ENCODE measurements around the gene ADAP1.
"Not testable (repeated sequence)": the region's sequence is repeated elsewhere in the genome, so short reads cannot be mapped to it uniquely, and the experiment has no call there.

Gene ADAP1, protein sequence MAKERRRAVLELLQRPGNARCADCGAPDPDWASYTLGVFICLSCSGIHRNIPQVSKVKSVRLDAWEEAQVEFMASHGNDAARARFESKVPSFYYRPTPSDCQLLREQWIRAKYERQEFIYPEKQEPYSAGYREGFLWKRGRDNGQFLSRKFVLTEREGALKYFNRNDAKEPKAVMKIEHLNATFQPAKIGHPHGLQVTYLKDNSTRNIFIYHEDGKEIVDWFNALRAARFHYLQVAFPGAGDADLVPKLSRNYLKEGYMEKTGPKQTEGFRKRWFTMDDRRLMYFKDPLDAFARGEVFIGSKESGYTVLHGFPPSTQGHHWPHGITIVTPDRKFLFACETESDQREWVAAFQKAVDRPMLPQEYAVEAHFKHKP

DNA sequence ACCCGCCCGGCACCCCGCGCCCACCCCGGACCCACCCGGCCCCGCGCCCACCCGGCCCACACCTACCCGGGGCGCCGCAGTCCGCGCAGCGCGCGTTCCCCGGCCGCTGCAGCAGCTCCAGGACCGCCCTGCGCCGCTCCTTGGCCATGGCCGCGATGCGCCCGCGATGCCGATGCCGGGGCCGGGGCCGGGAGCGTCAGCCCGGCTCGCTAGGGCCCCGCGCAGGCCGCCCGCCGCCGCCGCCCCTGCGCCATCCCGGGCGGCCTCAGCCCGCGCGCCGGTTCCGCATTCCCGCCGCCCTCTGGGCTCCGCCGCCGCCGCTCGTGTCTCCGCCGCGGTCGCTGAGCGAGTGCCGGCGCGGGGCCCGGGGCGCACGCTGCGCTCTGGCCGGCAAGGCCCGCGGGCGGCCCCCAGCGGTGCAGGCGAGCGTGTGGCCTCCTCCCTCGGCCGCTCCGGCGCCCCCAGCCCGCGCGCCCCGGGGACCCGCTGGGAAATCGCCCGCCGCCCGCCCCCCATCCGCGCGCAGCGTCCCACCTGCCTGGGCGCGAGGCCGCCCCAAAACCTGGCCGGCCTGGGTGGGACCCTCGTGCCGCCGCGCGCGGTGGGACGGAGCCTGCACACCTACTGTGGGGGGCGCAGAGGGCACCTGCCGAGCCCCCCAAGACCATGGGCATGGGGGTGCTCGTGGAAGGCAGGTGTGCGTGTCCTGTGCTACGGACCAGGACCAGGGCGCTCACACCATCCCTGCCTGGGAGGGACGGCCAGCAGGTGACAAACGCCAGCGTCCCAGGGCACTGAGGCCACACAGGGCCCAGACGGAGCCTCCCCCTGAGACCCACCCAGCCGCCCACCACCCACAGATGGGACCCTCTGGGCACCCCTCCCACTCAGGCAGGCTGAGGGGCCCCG, at the start of gene ADAP1:
TSS of gene ADAP1 (minus strand) at position 351 of the 909 bp plus-strand sequence. CDS start at position 148, 203 bp downstream.
- DNase-seq: peak; percentile 86

DNA sequence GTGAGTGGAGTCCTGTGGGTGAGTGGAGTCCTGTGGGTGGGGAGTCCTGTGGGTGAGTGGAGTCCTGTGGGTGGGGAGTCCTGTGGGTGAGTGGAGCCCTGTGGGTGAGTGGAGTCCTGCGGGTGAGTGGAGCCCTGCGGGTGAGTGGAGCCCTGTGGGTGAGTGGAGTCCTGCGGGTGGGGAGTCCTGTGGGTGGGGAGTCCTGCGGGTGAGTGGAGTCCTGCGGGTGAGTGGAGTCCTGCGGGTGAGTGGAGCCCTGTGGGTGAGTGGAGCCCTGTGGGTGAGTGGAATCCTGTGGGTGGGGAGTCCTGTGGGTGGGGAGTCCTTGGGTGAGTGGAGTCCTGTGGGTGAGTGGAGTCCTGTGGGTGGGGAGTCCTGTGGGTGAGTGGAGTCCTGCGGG, 48.0 kb upstream of the ADAP1 start:
- DNase-seq: not testable (repeated sequence)

DNA sequence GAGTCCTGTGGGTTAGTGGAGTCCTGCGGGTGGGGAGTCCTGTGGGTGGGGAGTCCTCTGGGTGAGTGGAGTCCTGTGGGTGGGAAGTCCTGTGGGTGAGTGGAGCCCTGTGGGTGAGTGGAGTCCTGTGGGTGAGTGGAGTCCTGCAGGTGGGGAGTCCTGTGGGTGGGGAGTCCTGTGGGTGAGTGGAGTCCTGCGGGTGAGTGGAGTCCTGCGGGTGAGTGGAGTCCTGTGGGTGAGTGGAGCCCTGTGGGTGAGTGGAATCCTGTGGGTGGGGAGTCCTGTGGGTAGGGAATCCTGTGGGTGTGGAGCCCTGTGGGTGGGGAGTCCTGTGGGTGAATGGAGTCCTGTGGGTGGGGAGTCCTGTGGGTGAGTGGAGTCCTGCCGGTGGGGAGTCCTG, 47.5 kb upstream of the ADAP1 start:
- not testable (repeated sequence) for DNase-seq

DNA sequence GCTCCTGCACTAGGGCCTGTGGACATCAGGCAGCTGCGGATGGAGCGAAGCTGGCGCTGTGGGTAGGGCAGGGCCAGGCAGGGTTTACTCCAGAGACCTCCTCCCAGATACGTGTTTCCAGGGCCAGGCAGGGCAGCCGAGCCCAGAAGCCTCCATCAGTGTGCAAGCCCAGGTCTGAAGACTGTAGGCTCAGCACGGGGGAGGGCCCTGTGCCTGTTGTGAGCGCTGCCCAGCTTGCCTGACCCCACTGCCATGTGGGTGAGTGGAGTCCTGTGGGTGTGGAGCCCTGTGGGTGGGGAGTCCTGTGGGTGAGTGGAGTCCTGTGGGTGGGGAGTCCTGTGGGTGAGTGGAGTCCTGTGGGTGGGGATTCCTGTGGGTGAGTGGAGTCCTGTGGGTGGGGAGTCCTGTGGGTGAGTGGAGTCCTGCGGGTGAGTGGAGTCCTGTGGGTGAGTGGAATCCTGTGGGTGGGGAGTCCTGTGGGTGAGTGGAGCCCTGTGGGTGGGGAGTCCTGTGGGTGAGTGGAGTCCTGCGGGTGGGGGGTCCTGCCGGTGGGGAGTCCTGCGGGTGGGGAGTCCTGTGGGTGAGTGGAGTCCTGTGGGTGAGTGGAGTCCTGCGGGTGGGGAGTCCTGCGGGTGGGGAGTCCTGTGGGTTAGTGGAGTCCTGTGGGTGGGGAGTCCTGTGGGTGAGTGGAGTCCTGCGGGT, 46.7 kb upstream of the ADAP1 start:
- not testable (repeated sequence) for DNase-seq

DNA sequence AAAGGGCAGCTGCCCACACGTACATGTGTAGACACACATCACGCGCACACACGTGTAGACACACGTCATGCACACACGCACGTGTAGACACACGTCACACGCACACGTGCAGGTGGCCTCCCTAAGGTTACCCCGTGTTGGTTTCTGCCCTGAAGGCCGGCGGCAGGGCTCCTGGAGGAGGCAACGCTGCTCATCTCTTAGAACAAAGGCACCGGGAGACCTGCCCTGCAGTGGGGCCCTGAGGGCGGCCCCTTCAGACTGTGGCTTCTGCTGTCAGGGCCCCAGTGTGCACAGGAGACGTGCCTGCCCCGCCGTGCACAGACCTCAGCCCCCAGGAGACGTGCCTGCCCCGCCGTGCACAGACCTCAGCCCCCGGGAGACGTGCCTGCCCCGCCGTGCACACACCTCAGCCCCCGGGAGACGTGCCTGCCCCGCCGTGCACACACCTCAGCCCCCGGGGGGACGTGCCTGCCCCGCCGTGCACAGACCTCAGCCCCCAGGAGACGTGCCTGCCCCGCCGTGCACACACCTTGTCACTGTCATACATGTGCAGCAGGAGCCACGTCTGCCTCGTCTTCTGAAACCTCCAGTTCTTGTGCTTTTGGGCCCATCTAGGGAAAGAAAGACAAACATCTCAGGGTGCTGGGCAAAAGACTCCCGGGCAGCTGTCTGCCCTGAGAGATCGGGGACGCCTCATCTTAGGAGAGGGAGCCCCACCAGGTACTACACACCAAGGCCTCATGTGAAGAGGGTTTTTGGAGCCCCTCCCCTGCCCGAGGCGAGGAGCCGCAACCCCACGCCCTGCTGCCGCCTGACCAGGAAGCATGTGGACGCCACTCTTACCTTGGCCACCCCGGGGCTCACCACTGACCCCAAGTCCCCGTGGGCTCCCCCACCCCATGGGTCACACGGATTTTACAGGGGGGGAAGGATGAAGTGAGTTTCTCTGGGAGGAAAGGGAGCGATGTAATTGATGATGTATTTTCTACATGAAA, 45.8 kb upstream of the ADAP1 start:
- no peak for DNase-seq

DNA sequence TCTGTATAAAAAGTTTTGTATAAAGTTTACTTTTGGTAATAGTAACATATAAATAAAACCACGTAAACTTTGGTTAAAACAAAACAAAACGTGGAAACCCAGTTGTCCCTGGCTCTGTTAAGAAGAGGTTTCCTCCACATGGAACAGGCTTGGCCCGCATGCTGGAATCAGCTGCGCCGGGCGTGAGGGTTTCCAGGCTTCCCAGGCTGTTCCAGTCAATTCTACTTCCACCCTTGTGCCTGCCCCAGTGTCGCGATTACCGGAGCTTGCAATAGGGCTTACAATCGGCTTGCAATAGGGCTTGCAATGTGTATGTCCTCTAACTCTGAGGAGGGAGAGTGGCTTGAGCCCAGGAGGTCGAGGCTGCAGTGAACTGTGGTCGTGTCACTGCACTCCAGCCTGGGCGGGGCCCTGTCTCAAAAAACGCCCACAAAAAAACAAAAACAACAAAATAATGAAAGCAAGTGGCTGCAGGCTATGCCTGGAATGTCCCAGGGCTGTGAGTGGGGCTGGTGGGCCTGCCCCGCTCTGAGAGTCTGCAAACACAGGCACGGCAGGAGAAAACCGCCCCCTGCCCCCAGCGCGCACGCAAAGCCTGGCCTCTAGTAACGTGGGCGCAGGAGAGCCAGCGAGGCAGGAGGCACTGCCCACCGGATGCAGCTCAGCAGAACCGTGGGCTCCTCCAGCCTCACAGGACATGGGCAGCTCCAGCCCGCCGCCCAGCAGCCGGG, 44.8 kb upstream of the ADAP1 start:
- DNase-seq: no peak

DNA sequence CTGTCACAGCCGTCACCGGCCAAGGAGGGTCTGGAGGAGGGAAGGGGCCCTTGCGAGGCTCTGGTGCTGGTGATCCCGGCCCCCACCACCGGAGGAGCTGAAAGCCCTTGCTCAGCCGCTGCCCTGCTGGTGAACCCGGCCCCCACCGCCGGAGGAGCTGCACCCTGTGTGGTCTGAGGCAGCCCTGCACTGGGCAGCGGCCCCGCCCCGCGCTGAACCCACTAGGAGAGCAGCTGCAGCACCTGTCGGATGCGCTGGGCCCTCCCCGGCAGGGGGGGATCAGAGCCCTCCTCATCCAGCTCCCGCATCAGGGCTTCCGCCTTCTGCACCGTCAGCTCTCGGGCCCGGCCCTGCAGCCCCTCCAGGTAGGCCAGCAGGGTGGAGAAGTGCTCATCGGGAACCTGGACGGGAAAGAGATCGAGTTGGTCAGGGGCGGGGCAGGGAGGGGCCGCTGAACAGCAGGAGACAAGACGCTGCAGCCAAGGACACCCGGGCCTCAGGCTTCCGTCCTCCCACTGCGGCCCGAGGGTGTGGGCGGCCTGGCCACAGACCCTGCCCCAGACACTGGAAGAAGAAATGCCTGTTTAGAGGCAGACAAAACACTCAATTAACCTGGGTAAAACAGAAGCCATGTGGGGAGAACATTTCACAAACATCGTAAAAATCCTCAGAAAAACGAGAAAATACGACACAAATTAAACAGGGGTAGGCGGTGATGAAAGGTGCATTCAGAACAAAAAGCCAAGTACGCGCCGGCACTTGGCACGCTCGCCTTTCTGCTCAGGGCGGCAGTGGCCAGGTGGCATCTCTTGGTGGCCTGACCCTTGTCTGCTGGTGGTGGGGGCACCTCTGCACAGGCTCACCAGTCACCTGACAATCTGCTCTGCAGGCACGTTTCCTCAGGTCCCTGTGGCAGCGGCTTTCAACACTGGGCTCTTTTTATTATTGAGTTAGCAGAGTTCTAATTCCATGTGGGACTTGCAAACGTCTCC, 43.2 kb upstream of the ADAP1 start:
- DNase-seq: no peak

DNA sequence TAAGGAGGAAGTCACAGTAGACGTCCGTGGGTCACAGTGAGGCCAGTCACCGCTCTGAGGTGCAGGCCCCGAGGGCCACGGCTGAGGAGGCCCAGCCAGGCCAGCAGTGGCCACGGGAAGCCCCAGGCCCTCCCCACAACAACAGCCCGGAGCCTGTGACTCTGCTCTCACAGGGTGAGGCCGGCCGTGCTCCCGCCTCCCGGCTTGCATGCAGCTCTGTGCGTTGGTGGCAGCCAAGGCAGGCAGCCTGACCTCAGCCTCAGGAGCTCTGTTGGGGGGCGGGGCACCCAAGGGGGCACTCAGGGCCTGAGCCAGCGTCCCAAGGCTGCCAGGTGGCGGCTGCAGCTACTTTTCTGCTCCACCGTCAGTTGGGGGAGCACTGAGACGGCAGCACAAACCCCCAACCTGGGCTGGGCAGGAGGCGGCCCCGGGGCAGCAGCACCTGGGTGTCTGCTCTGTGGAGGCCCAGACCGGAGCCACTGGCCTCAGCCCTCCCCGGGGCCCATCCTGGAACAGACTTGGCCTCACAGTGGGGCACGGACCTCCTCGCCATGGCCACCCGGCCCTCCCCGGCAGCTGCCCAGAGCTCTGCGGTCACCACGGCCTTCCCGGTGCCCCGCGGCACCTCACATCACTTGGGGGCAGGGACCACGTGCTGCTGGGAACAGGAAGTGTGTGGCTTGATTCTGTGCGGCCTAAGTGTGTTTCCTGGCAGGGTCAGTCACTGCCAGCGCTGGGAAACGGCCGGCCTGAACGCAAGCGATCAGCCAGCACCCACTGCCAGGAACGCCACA, 41.8 kb upstream of the ADAP1 start:
- peak; percentile 35 for DNase-seq

DNA sequence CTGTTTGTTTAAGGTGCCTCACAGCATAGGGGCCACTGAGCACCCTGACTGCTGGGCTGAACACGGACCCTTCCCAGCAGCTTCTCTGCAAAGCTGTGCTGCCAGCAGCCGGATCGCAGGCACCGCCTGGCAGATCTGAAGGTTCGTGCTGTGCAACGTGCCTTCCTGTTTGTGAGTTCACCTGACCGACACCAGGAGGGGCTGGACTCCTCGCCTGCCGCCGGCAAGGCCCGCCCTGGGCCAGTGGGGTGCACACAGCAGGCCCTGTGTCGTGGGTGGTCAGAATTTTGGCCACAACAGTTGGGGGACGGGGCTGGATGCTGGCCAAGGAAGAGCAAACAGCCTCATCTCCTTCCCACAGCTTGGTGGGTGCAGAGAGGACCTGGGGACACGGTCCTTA, 41.1 kb upstream of the ADAP1 start:
- no peak for DNase-seq

DNA sequence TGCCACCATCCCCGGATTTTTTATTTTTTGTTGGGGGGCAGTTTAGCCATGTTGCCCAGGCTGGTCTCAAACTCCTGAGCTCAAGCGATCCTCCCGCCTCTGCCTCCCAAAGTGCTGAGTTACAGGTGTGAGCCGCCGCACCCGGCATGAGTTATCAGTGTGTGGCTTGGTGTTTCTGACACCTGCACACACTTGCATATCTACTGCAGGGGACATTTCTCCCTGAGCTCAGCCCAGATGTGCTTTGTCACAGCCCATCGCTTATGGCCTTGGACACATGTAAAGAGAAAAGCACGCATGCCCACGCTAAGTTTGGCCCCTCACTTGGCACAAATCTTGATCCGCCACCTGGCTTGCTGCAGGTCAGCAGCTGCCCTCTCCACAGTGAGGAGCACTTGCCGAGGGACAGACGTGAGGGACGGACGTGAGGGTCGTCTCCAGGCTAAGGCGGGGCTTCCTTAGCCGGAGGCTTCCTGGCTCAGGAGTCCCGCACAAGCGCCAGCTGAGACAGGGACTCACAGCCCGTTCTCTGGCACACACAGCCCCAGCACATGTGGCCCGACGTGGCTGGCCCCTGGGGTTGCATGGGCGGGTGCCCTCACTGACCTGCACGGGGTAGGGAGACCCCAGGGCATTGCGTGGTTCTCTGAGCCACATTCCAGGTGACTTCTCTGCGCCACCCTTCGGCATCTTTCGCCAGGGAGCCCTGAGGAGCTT, 40.3 kb upstream of the ADAP1 start:
- DNase-seq: no peak

DNA sequence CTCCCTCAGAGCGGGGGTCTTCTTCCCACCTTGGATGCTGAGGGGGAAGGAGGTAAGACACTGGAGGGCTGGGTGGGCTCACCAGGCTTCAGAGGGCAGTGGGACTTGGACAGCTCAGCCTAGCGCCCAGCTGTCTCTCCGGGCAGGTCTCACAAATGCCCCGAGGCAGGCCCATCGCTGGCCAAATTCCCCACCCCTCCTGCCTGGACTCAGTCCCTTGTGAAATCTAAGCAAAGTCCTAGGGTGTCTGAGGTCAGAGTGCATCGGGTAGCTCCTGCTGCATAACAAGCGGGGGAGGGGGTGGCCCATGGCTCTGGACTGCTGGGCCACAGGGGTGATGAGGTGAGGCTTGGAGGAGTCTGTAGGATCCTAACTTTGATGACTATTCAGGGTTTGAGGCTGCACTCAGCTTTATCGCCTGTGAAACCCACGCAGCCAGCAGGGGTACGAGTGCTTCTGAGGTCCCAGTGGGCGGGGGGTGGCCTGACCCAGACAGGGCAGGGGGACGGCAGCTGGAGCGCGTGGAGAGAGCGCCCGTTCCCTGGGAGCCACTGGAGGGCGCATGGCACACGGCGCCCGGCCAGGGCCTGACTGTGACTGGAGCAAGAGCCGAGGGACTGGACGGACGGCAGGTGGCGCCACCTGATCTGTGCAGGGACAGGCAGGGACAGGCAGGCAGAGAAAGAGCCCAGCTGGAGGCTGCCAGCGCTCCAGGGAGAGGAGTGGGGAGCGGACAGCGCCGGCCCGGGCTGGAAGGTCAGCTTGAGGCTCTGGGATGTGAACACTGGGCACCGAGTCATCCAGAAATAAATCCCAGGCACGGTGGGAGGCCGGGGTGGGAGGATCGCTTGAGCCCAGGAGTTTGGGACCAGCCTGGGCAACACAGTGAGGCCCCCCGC, 38.5 kb upstream of the ADAP1 start:
- peak; percentile 97 for DNase-seq

DNA sequence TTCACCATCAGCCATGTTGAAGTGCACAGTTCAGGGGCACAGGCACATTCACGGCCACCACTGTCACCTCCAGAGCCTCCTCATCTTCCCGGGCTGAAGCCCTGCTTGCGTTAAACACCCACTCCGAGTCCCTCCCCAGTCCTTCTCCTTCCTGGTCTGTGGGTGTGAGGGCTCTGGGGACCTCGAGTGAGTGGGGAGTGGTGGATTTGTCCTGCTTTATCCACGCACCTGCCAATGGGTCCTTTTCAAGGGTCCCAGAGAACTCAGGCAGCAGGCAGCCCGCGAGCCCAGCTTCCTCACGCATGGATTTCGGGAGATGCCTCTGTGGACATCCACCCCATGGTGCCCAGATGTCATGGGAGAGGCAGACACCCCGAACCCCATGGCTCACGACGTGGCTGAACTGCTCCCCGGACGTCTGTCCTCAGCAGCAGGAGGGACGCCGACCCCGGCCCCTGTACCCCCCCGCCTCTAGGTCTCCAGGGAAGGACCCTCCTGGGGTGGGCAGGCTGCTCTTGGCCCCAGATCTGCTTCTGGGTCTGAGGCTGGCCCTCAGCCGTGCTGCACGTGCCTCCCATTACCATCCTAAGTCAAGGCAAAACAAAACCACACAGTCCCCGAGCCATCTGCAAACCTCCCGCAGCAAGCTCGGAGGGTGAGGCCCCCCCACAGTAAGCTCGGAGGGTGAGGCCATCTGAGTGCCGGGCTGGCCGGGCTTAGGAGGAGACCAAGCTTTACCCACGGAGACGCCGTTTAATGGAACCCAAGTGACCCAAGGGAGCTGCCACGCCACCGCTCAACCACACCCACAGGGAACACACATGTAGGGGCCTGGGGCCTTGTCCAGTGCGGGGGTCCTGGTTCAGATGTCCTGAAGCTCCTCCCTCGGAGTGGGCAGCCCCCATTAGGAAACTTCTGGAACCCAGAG, 37.5 kb upstream of the ADAP1 start:
- no peak for DNase-seq

DNA sequence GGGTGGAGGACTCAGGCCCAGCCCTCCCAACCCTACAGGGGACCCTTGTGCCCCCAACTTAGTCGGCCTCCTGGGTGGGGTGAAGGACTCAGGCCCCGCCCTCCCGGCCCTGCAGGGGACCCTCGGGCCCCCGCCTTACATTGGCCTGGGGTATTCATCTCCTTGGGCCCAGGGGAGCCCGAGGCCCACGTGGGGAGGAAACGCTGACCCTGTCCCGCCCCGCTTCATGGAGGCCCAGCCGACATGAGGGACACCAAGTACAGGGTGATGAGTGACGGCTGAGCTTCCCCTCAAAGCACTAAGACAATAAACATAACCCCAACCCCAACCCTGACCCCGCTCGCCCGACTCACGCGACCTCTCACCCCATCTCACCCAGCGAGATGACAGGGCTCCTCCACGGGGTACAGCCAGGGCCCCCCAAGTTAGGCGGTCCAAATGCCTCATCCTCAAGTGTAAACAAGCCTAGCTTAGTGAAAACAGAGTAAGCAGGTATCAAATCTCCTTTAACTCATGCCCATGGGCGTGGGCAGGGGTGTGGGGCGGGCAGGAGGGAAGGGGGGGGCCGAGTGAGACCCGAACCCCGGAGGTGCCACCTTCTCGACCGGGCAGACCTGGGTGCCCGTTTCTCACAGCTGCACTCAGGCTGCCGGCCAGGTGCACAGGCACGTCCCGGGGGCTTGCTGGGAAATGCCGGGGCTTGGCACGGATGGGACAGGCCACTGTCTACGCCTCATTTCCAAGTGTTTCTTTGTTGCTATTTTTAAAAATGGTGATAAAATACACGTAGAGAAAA, 36.7 kb upstream of the ADAP1 start:
- DNase-seq: no peak

DNA sequence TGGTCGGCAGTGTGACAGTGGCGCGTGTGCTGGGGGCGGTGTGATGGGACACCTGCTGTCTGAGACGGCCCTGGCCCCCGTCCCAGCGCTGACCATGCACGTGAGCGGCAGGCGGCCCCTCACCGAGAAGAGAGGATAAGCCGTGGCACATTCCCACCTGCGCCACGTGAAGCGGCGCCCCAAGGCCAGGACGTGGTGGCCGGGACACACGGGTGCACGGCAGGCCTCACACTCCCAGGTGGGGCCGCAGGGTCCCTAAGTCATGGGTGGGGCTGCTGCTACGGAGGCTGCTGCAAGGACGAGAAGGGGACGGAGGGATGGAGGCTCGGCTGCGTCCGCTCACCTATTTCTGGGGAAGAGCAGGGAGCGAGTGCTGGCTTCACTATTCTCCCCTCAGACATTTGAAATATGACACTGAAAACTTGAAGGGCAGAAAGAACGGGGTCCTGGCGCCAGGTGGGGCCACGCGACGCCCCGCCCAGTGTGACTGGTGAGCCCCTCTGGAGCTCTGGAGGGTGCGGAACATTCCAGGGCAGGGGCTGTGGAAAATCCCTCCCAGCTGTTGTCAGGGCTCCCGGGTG, 36.0 kb upstream of the ADAP1 start:
- no peak for DNase-seq

DNA sequence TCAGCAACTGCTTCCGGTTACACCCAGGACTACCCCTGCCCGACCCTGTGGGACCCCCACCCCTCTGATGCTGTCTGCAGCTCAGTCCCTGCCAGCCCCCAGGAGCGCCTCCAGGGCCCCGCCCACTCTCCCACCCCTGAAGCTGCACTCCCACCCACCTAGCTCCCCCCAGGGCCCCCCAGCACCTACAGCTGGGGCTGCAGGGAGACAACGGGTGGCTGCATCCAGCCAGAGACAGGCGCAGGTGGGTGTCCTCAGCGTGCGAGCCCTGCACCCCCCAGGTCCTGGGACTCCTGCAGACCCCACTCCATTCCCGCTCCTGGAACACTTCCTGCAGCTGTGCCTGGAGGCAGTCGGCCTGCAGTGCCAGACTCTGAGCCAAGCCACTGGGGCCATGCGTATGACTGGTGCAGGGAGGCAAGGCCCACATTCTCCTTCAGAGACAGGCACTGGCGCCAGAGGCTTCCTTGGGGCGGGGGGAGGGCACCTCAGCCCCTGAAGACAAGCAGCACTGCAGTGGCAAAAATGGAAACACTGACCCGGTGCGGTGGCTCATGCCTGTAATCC, 34.6 kb upstream of the ADAP1 start:
- no peak for DNase-seq
